GM10248 (cell line): ENCODE measurements around the gene ZNF70.

ENCODE experiments used
- CTCF ChIA-PET: fragments of 300-600 bp; sonication (Branson Sonifier 250); formaldehyde crosslinking; extraction: SDS; loops from one replicate; lab custom pipeline; 2021; ENCODE audit warnings: antibody characterized with exemption; lab: Yijun Ruan, JAX
- POLR2A ChIA-PET: fragments of 350-650 bp; sonication (Branson Sonifier 250); formaldehyde crosslinking; extraction: SDS; loops from one replicate; lab custom pipeline; 2020; ENCODE audit warnings: antibody characterized with exemption; lab: Yijun Ruan, JAX
- DNase-seq: peaks from one replicate; pipeline ENCODE4 v3.0.0; 2012; ENCODE audit errors: extremely low spot score
- CTCF ChIP-seq: IDR thresholded peaks from 2 replicates; pipeline ENCODE4 v1.5.1; 2012; ENCODE audit warnings: mild to moderate bottlenecking, low read depth; ENCODE audit errors: extremely low read depth, missing control alignments, control extremely low read depth

The ZNF70 gene

DNA sequence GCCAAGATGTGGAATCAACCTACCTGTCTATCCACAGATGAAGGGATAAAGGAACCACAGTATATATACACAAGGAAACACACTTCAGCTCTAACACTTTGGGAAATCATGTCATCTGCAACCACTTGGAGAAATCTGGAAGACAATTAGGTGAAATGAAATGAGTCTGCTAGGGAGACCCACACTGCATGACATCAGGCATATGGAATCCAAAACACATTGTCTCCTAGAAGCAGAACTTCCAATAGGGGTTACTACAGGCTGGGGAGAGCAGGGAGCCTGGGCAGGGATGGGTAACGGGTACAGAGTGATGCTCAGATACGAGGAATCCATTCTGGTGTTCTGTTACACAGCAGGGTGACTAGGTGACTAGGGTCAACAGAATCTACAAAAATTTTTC is 41.8 kb downstream of the ZNF70 start:
- ChIA-PET CTCF (no interaction called here), POLR2A (no interaction called here)
- no peak for TF ChIP-seq CTCF
- DNase-seq, result no peak

DNA sequence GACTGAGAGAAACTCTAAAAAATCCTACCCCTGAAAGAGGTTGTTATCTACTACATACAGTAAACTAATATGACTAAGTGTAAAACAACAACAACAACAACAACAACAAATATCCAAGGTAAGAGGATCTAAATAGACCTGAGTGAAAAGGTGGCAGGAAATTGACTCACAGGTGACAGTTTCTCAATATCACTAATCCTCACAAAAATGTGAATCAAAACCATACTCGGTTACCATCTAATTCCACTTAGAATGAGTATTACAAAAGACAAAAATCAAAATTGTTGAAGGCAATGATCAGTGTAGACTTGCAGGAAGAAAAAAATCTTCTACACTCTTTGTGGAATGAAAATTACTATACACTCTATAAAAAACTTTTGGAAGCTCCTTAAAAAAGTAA is 42.6 kb downstream of the ZNF70 start:
- POLR2A ChIA-PET, result no interaction called here
- CTCF ChIA-PET, result no interaction called here
- no peak for DNase-seq
- no peak for TF ChIP-seq CTCF

GRCh38 chr22:23705358-23705757 is 45.6 kb downstream of the ZNF70 start:
- POLR2A ChIA-PET, result no interaction called here
- CTCF ChIA-PET, result no interaction called here
- TF ChIP-seq CTCF, result no peak
- DNase-seq, result no peak

DNA sequence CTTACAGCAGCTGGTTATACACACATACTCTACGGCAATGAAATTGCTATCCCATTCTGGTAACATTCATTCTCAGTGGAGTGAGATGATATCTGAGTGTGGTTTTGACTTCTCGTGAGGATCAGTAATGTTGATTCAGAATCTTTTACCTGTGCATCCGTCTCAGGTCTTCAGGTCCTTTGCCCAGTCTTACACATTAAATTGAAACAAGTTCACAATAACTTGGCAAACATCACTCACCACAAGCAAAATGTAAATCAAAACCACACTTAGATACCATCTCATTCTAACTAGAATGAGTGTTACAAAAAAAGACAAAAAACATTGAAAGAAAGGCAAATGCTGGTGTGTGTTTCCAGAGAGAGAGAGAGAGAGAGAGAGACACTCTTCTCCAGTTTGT is 46.1 kb downstream of the ZNF70 start:
- POLR2A ChIA-PET, result no interaction called here
- CTCF ChIA-PET, result no interaction called here
- TF ChIP-seq CTCF, result no peak

DNA sequence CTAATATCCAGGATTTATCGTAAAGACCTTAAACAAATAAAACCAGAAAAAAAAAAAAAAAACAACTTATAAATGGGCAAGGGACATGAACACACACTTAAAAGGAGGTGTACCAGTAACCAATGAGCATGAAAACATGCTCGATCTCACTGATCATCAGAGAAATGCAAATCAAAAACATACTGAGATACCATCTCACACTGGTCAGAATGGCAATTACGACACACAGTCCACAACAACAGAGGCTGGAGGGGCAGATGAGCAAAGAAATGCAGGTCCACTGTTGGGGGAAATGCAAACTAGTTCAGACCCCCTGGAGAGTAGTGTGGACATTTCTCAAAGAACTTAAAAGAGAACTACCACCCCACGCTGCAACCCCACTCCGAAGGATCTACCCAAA is 46.9 kb downstream of the ZNF70 start:
- CTCF ChIA-PET, result no interaction called here

More for the DNA sequence above, 46.1 kb downstream of the ZNF70 start:
- DNase-seq, result no peak

DNA sequence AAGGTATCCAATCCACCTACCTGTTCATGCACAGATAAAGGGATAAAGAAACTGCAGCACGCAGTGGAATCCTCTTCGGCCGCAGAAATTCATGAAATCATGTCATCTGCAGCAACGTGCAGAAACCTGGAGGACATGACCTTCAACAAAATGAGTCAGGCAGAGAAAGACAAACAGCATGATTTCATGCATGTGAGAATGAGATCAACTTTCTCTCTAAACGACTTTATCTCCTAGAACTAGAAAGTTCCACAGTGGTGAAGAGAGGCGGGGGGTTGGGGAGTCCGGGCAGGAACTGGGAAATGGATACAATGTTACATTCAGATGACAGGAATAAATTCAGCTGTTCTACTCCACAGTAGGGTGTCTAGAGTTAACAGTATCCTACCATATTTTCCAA is 50.2 kb downstream of the ZNF70 start:
- no peak for DNase-seq
- ChIA-PET POLR2A (no interaction called here), CTCF (no interaction called here)
- no peak for TF ChIP-seq CTCF

More for the DNA sequence above, 46.9 kb downstream of the ZNF70 start:
- no peak for TF ChIP-seq CTCF
- POLR2A ChIA-PET, result no interaction called here
- DNase-seq, result no peak
